T follicular helper cell (primary cell): ENCODE measurements around the gene IFNA6.
A peak's percentile ranks its signal among the peaks of the same experiment; 100 is the strongest.
"Not testable (repeated sequence)": the region's sequence is repeated elsewhere in the genome, so short reads cannot be mapped to it uniquely, and the experiment has no call there.

Source experiments
- DNase-seq: peaks from one replicate; pipeline ENCODE4 v3.0.0-alpha.2; 2020; ENCODE audit warnings: low read depth
- total RNA-seq, 2 experiments: gene quantifications; one replicate each; lab custom pipeline; 2026; lab: John Stamatoyannopoulos, UW

The IFNA6 gene
- 0 reads per million in 2 experiments for total RNA-seq

DNA sequence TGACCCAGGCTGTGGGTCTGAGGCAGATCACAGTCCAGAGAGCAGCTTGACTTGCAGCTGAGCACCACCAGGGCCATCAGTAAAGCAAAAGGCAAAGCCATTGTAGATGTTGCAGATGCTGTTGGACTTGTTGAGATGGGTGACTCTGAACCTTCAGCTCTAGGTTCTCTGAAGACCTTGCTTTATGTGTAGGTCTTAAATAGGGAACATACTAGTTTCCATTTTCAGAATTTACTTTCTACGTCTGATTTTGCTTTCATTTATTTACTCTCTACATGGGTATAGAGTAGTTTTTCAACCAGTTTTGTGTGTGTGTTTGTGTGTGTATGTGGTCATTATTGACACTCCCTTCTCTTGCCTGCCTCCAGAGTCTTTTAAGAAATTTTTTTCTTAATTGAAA lies at the start of gene IFNA6:
Gene IFNA6, minus strand, starts transcription at position 101 of the 400 bp plus-strand sequence. Its CDS starts 0 bp downstream, at position 101.
- no peak for DNase-seq

DNA sequence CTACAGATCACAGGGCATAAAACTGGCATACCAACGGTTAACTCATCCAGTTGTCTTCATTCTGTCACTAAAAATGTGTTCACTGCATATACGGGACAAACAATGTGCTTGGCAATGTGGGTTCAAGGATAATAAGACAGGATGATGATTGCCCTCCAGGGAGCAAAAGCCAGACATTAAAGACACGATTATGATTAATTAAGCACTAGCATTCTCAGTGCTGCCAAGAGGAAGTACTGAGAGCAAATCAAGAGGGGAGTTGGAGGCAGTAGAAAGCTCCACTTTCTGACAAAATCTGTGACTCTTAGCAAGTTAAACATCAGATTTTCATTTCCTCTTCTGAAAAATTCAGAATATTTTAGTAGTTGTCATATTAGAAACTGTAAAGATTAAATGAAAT lies 49.3 kb upstream of the IFNA6 start:
- DNase-seq: no peak

DNA sequence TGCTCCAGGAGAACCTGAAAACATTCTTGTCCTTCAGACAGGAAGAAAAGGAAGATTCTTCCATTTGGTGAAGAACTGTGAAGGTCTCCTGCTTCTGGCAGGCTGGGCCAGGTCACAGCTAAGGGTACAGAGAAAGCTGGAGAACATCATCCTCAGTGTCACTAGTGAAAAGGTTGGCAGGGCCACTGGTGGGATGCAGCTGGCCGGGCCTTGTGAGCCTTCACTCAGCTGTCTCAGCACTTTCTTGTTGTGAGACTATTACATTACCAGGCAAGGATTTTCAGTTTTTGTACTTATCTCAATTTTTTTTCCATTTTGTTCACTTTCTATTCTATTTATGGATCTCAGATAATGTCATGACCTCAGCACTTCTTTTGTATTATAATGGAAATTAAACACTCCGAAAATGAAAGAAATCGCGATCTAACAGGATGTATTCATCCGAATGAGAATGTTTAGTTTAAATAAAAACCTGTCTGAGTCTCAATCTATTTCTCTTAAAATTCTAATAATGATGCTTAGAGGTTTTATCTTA lies 48.3 kb upstream of the IFNA6 start:
- DNase-seq: no peak

DNA sequence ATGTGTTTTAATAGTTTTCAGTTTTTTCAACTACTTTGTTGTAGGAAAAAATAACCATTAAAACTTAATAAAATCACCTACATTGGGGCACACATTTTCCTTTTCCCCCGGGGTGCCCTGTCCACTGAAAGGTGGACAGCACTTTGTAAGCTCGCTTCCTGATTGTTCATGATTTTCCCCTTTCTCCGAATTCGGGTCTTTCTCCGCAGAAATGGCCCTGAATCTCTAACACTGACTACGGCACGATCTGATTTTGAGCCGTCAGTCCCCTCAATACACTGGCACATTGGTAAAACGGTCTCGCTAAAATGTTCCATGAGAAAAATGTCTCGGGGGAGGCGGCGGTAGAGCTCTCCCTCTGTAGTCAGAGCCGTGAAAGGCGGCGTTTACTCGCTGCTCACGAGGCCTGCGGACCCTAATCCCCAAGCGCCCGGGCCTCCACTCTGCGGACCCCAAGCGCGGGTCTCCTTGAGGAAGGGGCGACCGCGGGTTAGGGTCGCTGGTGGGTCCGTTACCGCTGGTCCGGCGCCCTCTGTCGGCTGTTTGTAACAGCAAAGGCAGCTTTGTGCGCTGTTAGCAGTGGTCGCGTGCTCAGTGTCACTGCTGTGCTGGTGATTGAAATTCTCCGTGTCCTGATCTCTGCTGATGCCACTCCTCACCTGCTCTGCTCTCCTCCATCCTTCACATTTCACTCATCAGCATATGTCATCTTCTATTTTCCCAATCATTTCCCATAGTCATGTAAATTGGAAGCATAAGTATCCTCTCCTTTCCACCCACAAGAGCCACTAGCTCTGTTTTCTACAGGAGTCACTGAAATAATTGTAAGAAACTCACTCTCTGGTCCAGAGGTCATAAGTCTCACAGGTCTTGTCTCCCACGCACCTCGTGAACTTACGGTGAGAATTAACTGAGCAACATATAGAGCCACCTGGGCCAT lies 45.4 kb upstream of the IFNA6 start:
- DNase-seq: peak; percentile 35

DNA sequence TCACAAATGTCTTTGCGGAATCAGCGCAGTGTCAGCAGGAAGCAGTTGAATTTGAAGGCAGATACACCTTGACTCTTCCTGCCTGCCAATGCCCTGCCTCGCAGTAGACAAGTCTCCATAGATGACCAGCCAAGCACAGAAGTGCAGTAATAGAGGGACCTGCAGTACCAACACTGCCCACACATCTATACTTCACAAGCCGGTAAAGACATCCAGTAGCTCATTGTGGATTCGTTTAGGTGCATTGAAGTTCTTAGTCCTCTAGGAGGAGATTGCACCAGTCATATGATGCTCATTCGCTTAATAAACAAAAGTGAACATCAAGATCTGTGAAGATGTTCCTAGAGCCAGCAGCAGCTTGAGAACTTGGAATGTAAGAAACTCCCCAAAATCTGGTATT lies 41.6 kb upstream of the IFNA6 start:
- DNase-seq: no peak

DNA sequence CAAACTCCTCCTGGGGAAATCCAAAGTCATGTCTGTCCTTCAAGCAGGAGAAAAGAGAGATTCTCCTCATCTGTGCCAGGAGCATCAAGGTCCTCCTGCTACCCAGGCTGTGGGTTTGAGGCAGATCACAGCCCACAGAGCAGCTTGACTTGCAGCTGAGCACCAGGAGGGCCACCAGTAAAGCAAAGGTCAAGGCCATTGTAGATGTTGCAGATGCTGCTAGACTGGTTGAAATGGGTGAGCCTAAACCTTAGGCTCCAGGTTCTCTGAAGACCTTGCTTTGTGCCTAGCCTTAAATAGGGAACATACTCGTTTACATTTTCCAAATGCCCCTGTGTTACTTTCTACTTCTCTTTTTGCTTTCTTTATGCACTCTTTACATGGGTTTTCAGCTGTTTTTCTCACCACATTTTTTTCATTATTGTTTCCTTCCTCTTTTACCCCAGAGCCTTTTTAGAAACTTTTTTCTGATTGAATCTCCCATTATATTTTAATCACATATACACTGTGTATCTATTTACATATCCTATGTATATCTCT lies 34.5 kb upstream of the IFNA6 start, which contains the start of gene IFNA2:
Gene IFNA2, minus strand, starts transcription at position 268 of the 540 bp plus-strand sequence. Its CDS starts 69 bp downstream, at position 199.
- DNase-seq: no peak

DNA sequence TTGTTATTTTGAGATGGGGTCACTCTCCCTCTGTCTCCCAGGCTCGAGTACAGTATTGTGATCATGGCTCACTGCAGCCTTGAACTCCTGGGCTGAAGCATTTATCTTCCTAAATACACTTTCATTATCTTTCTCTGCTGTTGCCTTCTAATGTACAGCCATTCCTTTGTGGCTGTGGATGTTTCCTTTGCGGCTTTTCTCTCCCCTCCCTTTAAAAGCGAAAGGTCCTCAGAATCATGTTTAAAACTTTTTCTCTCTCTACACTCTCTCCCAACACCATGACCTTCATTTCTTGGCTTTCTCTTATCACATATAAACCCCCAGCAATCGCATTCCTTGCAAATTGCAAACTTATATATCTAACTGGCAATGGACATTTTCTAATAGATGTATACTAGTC lies 32.9 kb upstream of the IFNA6 start:
- DNase-seq: no peak

DNA sequence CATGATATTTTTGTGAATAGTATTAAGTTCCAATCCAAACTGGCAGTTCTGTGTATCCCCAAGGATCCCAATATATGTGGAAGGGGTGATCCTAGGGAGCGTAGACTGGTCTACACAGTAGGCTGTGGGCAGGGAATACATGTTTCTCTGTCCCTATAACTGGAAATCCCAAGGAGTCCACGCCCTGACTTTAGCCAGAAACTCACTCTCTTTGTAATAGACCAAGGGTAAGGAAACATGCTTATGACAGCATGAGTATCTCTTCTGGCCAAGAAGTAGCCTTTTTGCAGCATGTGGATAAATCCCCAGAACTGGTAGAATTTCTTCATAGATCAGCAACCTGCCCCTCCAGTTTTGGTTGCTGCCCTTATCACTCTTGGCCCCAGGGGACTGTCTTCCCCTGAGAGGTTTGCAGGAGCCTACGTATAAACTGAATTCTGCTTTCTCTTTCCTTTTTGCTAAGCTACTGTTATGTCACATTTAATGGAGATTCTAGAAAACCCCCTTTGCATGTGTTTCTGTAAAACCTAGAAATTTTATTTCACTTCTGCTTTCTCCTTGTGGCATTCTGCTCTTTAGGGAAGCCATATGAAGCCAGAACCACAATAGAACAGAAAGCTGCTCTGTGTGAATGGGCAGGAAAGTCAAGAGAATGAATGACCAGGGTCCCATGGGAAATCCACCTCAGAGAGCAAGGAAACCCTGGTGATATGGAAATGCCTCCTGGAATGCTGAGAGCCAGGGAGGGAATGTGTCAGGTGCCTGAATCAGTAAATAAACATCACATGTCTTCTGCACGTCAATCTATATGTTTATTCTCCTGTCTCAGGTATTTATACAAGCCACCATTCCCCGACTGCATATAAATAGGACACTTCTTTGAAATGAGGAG lies 31.0 kb upstream of the IFNA6 start:
- no peak for DNase-seq

DNA sequence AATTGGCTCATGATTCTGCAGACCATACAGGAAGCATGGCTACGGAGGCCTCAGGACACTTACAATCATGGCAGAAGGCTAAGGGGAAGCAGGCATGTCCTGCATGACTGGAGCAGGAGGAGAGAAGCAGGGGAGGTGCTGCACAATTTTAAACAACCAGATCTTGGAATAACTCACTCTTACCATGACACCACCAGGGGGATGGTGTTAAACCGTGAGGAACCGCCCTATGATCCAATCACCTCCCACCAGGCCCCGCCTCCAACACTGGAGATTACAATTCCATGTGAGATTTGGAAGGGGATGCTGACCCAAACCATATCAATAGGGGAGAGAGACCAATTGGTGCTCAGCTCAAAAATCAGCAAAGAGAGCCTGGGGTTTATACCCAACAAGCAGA lies 20.8 kb upstream of the IFNA6 start:
- DNase-seq: not testable (repeated sequence)

DNA sequence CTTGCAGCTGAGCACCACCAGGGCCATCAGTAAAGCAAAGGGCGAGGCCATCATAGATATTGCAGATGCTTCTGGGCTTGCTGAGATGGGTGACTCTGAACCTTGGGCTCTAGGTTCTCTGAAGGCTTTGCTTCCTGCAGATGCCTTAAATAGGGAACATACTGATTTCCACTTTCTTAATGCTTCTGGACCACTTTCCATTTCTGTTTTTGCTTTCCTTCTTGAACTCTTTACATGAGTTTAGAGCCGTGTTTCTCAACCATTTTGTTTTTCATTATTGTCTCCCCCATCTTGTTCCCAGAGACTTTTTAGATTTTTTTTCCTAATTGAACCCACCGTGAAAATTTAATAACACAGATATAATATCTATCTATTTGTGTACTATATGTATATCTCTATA lies 17.3 kb upstream of the IFNA6 start, which contains the start of gene IFNA13:
Gene IFNA13, minus strand, starts transcription at position 101 of the 400 bp plus-strand sequence. Its CDS starts 47 bp downstream, at position 54.
- no peak for DNase-seq

DNA sequence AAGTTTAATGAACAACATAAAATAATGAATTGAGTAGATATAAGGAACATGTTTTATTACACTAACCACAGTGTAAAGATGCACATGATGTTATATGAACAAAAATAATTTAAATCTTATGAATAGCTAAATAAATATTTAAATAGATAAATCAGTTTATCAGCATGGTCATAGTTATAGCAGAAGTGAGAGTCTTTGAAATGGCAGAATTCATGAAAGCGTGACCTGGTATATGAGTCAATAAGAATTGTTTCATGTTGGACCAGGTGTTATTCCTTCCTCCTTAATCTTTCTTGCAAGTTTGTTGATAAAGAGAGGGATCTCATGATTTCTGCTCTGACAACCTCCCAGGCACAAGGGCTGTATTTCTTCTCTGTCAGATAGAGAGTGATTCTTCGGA lies 16.5 kb upstream of the IFNA6 start:
- not testable (repeated sequence) for DNase-seq

DNA sequence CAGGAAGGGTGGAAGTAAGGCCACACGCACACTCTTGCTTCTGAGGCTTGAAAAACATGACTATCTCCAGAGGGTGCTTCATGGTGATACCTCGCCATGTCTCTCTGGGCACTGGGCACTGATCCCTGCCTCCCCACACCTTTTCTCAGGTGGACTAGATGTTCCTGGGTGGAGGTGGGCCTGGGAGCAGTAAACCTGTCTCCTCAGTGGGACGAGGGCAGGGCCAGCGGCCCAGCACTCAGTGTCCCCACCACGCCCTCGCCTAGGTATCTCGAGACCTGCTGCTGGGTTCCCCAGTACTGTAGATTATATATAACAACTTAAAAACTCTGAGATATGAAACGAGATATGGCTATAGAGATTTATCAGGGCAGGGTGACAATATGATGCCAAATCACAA lies 11.6 kb upstream of the IFNA6 start:
- no peak for DNase-seq

DNA sequence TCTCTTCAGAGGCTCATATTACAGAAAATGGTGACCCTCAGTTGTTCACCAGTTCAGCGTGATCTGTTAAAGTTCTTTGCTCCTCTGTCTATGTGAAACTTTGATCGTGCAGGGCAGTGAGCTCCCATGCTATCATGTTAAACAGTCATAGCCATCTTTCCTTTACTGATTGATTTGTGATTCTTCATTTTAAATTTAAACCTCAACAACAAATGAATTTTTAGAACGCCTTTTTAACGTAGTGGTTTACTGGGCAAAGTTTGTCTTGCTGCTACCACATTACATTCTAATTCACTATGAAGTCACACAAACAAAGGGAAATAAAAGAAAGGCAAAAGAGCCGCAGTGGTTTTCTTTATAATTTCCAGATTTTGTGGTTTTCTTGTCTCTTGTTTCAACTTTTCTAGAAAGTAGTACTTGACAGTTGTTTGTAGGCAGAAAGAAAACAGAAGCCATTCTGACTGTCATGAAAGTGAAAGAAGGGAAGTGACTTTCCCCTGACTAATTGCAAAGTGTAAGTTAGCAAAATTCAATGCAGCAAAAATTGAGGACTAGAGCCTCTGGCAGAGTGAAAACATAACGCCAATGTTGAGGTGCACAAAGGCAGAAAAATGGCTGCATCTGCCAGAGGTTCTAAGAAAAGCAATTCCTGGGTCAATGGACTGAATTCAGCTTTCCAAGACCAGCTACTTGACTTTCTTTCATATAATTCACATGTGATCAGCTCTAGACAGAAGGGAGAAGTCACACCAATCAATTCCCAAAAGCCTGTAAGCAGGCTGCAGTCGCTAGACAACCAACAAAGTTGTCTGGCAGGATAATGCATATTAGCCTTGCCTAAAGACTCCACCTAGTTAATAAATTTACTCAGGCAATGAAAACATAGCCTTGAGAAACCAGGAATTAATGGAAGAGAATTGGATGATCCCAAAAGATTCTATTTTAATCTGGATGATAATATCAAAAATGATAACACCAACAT lies 7.1 kb upstream of the IFNA6 start:
- DNase-seq: no peak

DNA sequence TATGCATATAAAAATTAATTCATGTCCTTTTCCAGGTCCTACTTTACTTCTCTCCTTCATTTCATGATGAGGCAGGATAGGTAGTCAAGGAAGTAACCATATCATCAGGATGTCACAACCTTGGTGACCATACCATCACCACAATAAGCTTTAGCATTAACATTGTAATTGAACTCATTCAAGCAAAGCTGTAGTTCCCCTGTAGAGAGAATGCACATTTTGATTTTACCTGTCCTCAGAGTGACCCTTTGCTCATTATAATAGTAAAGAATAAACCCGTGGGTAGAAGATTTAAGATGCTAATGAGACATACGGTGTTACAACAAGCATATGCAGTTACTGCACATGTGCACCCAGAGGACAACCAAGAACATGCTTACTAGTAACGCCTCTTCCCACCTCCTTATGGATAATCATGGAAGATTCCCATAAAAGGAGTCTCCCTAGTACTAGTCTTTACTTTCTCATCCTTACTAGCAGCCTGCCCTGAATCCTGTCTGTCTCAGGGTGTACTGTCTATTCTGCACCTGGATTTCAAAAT lies 2.2 kb downstream of the IFNA6 start:
- no peak for DNase-seq

DNA sequence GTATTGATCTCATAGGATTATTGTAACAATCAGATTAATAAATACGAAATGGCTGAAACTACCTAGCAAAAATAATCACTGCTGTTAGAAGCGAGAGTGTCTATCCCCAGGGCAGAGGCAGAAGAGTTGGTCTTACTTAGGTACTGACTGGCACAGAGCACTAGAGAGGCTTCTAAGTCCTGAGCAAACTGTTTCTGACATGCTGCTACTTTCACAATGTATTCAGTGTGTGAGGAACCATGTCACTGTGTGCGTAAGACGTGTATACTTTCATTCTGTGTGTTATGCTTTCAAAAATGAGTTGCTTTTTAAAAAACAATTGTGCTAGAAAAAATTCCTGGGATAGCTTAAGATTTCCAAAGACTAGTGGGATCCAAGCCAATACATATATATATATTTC lies 10.0 kb downstream of the IFNA6 start:
- no peak for DNase-seq

DNA sequence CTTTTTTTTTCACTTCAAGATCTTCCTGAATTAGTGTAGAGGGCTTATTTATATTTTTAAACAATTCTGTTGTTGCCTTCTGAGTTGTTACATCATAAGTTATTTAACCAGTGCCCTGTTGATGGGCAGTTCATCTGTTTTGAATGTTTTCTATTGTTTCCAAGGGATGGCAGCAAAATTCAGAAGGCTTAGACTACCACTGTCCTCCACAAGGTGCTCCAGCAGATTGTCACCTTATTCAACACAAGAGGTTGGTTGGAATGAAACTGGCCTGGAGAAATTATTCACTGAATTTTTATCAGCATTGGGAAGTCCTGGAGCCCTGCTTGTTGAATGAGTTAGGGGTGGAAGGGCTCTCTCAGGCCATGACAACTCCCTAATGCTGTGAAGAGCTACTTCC lies 14.2 kb downstream of the IFNA6 start:
- no peak for DNase-seq

DNA sequence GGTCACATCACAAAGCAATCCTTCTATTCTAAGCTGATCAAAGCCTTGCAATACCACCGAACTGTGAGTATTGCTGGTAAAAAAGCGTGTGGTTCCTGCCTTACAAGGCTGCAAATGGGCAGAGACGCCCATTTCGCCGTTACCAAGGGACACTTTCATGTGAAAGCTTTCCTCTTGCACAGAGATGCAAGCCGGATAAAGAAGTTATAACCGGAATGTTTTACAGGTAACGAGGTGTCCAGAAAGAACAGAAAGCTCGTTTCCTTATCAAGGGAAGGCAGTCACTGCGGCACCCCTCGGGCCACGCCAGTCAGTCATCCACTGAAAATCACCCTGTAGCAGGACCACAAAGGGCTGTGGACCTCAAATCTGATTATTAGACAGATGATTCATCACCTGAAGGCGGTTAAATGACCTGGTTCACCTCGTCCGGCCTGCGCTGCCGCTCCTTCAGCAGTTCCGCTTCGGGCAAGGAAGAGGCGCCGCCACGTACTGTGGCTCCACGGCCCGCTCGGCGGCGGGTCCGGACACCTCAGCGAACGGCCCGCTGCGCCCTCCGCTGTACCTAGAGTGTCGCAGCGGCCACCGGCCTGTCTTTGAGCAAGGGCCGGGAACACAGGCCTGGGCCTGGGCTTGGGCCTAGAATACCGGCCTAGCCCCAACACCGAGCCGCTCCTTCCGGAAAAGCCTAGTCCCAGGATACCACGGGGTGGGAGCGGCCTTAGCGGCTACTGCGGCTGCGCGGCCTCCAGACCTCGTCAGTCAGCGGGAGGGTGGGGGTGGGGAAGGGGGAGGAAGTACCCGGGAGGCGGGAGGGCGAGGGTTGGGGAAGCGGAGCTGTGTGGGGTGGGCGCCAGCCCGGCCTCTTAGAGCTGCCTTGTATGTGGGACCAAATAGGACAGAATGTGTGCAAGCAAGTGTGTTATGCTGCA lies 15.7 kb downstream of the IFNA6 start, which contains the start of gene KLHL9:
Gene KLHL9, minus strand, starts transcription at position 704 of the 932 bp plus-strand sequence. Its CDS starts 545 bp downstream, at position 159.
- peak; percentile 78 for DNase-seq

DNA sequence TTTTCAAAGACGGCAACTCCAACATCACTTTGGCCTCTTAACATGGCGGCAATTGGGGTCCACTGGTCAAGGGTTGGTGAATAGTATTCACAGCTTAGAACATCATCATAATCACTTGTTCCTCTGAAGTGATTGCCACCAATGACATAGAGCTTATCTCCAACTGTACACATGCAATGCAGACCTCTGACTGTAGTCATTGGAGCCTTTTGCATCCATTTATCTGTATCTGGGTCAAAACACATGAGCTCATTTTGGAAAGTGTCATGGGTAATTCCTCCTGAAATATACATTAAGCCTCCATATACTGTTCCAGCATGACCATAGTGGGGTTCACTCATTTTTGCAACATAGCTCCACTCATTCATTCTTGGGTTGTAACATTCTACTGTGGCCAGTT lies 17.5 kb downstream of the IFNA6 start:
- DNase-seq: no peak
